DND-41 (cell line): ENCODE results near the gene OR6B2.

Experiments
- EZH2 ChIP-seq: IDR thresholded peaks from 3 replicates; pipeline ENCODE4 v1.6.1; 2012; ENCODE audit warnings: borderline replicate concordance, low read depth, mild to moderate bottlenecking, moderate library complexity, low read length, inconsistent platforms; ENCODE audit not compliant: severe bottlenecking
- TF ChIP-seq, protein P1 (sequence below): IDR thresholded peaks from 2 replicates; pipeline ENCODE4 v1.5.1; 2012; ENCODE audit warnings: borderline replicate concordance, low read length, moderate library complexity, mild to moderate bottlenecking; ENCODE audit not compliant: poor library complexity, severe bottlenecking; ENCODE audit errors: extremely low read depth

DNA sequence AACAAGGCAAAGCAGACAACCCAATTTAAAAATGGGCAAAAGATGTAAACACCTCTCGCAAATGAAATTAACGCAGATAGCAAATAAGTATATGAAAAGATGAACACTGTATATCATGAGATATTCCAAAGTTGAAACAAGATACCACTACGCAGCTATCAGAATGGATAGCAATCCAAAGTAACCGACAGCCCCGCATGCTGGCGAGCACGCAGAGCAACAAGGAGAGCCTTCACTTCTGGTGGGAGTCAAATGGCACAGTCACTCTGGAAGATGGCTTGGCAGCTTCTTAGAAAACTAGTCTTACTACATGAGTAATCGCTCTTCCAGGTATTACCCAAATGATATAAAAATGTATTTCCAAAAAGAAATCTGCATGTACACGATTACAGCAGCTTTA is 6.4 kb downstream of the OR6B2 start:
- TF ChIP-seq, protein P1, sequence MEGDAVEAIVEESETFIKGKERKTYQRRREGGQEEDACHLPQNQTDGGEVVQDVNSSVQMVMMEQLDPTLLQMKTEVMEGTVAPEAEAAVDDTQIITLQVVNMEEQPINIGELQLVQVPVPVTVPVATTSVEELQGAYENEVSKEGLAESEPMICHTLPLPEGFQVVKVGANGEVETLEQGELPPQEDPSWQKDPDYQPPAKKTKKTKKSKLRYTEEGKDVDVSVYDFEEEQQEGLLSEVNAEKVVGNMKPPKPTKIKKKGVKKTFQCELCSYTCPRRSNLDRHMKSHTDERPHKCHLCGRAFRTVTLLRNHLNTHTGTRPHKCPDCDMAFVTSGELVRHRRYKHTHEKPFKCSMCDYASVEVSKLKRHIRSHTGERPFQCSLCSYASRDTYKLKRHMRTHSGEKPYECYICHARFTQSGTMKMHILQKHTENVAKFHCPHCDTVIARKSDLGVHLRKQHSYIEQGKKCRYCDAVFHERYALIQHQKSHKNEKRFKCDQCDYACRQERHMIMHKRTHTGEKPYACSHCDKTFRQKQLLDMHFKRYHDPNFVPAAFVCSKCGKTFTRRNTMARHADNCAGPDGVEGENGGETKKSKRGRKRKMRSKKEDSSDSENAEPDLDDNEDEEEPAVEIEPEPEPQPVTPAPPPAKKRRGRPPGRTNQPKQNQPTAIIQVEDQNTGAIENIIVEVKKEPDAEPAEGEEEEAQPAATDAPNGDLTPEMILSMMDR: no peak
- no peak for TF ChIP-seq EZH2
